ENCODE results near the gene CFAP65.

DNA sequence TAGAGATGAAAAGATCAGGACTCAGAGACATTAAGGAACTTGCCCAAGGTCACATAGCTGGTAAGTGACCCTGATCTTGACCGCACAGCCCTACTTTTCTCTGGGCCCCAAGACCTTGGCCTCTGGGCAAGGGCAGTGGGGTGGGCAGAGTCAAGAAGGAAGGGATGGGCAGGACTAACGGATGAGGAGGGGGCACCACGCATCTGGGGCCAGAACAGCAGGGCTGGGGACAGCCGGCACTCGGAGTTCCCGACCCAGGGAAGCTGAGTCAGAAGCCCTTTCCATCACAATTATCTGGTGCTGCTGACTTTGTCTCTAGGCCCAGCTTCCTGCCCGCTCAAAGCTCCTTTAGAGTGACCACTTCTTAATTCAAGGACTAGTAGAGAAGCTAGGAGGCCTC is 14.4 kb downstream of the CFAP65 start:
- TF ChIP-seq CTCF (IDR thresholded peaks at IDR 0.05): no peak
- no peak for TF ChIP-seq POLR2A (IDR thresholded peaks at IDR 0.05)
- no peak for TF ChIP-seq POLR2AphosphoS5 (IDR thresholded peaks at IDR 0.05)
- TF ChIP-seq EP300 (IDR thresholded peaks at IDR 0.05): no peak

Measured in upper lobe of left lung (tissue), 4 donors.